ENCODE results near the gene DTD1. TPM values are rescaled to one million over a fixed set of nuclear protein-coding genes. Genes with fewer than 3 reads are reported as not detected.

Gene DTD1
- total RNA-seq, 2 experiments from 2014 or later: 27.6 to 43.0 TPM

GRCh38 chr20:18621004-18621403 is 33.1 kb downstream of the DTD1 start:
- ChIA-PET CTCF (ENCODE audit: unreplicated experiment) (no interaction called here), POLR2A (interaction anchor here (0.6 to 1.5 kb wide), 2 partner anchors 32 to 511 kb away, joined by 3 to 5 read pairs; no protein-coding TSS in a partner anchor)
- Histone ChIP-seq H3K27ac (ENCODE audit: low read depth, low read length, poor library complexity, severe bottlenecking) (no peak overlapping the region), H3K4me2 (ENCODE audit: low read length) (no peak overlapping the region), H3K9me3 (ENCODE audit: low read length) (no peaks in the 10 kb centered on the region), H3K4me1 (ENCODE audit: insufficient read depth, low read length, poor library complexity, severe bottlenecking) (no peaks in the 10 kb centered on the region), H3K79me2 (ENCODE audit: insufficient read depth, low read depth, low read length) (no peaks in the 10 kb centered on the region), H4K20me1 (ENCODE audit: insufficient read depth, low read length) (no peaks in the 10 kb centered on the region), H3K4me3 (ENCODE audit: low read depth, low read length, poor library complexity, severe bottlenecking) (no peak overlapping the region), H3K9me2 (ENCODE audit: insufficient read depth, low read length) (no peaks in the 10 kb centered on the region), H2AFZ (ENCODE audit: low read length) (no peak overlapping the region), H3K36me3 (ENCODE audit: insufficient read depth, low read length) (no peaks in the 10 kb centered on the region)
- no peak for DNase-seq (ENCODE audit: low spot score)
- no peak for TF ChIP-seq CTCF (conservative IDR thresholded peaks at IDR 0.05; ENCODE audit: low read length)
- no peak for TF ChIP-seq EZH2phosphoT487 (IDR thresholded peaks at IDR 0.05; ENCODE audit: borderline replicate concordance, low read depth, low read length)
- intact Hi-C loops (cut with micrococcal nuclease; ENCODE audit: unreplicated experiment): no loop called here
- BruUV-seq (replicated peaks): no TSS peak

- Histone ChIP-seq H4K20me1 (ENCODE audit: insufficient read depth, low read length) (no peaks in the 10 kb centered on the region), H3K4me2 (ENCODE audit: low read length) (no peak overlapping the region), H3K27ac (ENCODE audit: low read depth, low read length, poor library complexity, severe bottlenecking) (no peak overlapping the region), H2AFZ (ENCODE audit: low read length) (no peak overlapping the region), H3K9me2 (ENCODE audit: insufficient read depth, low read length) (no peaks in the 10 kb centered on the region), H3K4me3 (ENCODE audit: low read depth, low read length, poor library complexity, severe bottlenecking) (no peak overlapping the region), H3K9me3 (ENCODE audit: low read length) (no peaks in the 10 kb centered on the region), H3K79me2 (ENCODE audit: insufficient read depth, low read depth, low read length) (no peaks in the 10 kb centered on the region), H3K4me1 (ENCODE audit: insufficient read depth, low read length, poor library complexity, severe bottlenecking) (no peaks in the 10 kb centered on the region), H3K36me3 (ENCODE audit: insufficient read depth, low read length) (no peaks in the 10 kb centered on the region)
- BruUV-seq (replicated peaks): no TSS peak
- no peak for TF ChIP-seq EZH2phosphoT487 (IDR thresholded peaks at IDR 0.05; ENCODE audit: borderline replicate concordance, low read depth, low read length)
- intact Hi-C loops (cut with micrococcal nuclease; ENCODE audit: unreplicated experiment): no loop called here
- CTCF ChIA-PET (ENCODE audit: unreplicated experiment): no interaction called here
- POLR2A ChIA-PET: no interaction called here
- DNase-seq (ENCODE audit: low spot score): no peak
Measured at GRCh38 chr20:18623156-18623910, 35.5 kb downstream of the DTD1 start.

GRCh38 chr20:18624948-18625347 is 37.1 kb downstream of the DTD1 start:
- intact Hi-C loops (cut with micrococcal nuclease; ENCODE audit: unreplicated experiment): no loop called here
- Histone ChIP-seq H2AFZ (ENCODE audit: low read length) (no peak overlapping the region), H3K4me2 (ENCODE audit: low read length) (no peak overlapping the region), H3K4me3 (ENCODE audit: low read depth, low read length, poor library complexity, severe bottlenecking) (no peak overlapping the region), H4K20me1 (ENCODE audit: insufficient read depth, low read length) (no peaks in the 10 kb centered on the region), H3K36me3 (ENCODE audit: insufficient read depth, low read length) (no peaks in the 10 kb centered on the region), H3K9me2 (ENCODE audit: insufficient read depth, low read length) (no peaks in the 10 kb centered on the region), H3K9me3 (ENCODE audit: low read length) (no peaks in the 10 kb centered on the region), H3K4me1 (ENCODE audit: insufficient read depth, low read length, poor library complexity, severe bottlenecking) (no peaks in the 10 kb centered on the region), H3K79me2 (ENCODE audit: insufficient read depth, low read depth, low read length) (no peaks in the 10 kb centered on the region), H3K27ac (ENCODE audit: low read depth, low read length, poor library complexity, severe bottlenecking) (no peak overlapping the region)
- TF ChIP-seq EZH2phosphoT487 (IDR thresholded peaks at IDR 0.05; ENCODE audit: borderline replicate concordance, low read depth, low read length) (no peak), CTCF (conservative IDR thresholded peaks at IDR 0.05; ENCODE audit: low read length) (no peak)
- ChIA-PET POLR2A (no interaction called here), CTCF (ENCODE audit: unreplicated experiment) (no interaction called here)
- no TSS peak for BruUV-seq (replicated peaks)
- no peak for DNase-seq (ENCODE audit: low spot score)
